Sigmoid colon (tissue), 4 donors: ENCODE results near the gene ABCC6.
"Not testable (repeated sequence)": the region's sequence is repeated elsewhere in the genome, so short reads cannot be mapped to it uniquely, and the experiment has no call there.

Experiments used
- EP300 ChIP-seq, 4 donors: sonication (generic); formaldehyde crosslinking; IDR thresholded peaks; one replicate each; pipeline ENCODE4 v1.6.1; 2017; ENCODE audit warnings: antibody characterized with exemption in 4 of 4
- POLR2A ChIP-seq, 2 donors: fragments of 450-650 bp; IDR thresholded peaks; one replicate each; pipeline ENCODE4 v1.6.1; 2016; ENCODE audit warnings: antibody characterized with exemption in 2 of 2, mild to moderate bottlenecking in 2 of 2, moderate library complexity in 2 of 2
- POLR2AphosphoS5 ChIP-seq, 4 donors: sonication (generic); formaldehyde crosslinking; IDR thresholded peaks; one replicate each; pipeline ENCODE4 v1.6.1; 2017; ENCODE audit warnings: antibody characterized with exemption in 4 of 4
- TF ChIP-seq, protein P1 (sequence below), 4 experiments: fragments of 450-650 bp in 3 of 4; fragments of 200-600 bp in 1 of 4; IDR thresholded peaks; one replicate each; pipeline ENCODE4 v1.5.1; 2016 to 2019; ENCODE audit warnings: antibody characterized with exemption in 4 of 4, mild to moderate bottlenecking in 3 of 4, moderate library complexity in 2 of 4

DNA sequence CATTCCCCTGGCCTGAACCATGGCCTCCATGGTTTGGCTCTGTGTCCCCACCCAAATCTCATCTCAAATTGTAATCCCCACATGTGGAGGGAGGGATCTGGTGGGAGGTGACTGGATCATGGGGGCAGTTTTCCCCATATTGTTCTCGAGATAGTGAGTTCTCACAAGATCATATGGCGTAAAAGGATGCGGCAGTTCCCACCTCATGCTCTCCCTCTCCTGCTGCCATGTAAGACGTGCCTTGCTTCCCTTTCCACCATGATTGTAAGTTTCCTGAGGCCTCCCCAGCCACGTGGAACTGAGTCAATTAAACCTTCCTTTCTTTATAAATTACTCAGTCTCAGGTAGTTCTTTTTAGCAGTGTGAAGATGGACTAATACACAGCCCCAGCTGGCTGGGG, 61.5 kb downstream of the ABCC6 start:
- TF ChIP-seq, protein P1, sequence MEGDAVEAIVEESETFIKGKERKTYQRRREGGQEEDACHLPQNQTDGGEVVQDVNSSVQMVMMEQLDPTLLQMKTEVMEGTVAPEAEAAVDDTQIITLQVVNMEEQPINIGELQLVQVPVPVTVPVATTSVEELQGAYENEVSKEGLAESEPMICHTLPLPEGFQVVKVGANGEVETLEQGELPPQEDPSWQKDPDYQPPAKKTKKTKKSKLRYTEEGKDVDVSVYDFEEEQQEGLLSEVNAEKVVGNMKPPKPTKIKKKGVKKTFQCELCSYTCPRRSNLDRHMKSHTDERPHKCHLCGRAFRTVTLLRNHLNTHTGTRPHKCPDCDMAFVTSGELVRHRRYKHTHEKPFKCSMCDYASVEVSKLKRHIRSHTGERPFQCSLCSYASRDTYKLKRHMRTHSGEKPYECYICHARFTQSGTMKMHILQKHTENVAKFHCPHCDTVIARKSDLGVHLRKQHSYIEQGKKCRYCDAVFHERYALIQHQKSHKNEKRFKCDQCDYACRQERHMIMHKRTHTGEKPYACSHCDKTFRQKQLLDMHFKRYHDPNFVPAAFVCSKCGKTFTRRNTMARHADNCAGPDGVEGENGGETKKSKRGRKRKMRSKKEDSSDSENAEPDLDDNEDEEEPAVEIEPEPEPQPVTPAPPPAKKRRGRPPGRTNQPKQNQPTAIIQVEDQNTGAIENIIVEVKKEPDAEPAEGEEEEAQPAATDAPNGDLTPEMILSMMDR (IDR thresholded peaks at IDR 0.05): not testable (repeated sequence)
- TF ChIP-seq POLR2A, EP300, POLR2AphosphoS5 (IDR thresholded peaks at IDR 0.05): not testable (repeated sequence)
